ENCODE measurements around the gene CD79A.

CD79A gene

GRCh38 chr19:41918653-41919244 is 41.7 kb downstream of the CD79A start:
- DNase-seq (ENCODE audit: low spot score): no peak

- no peak for DNase-seq (ENCODE audit: low spot score)
Observed at GRCh38 chr19:41919948-41920712, 43.1 kb downstream of the CD79A start.

GRCh38 chr19:41920882-41921576 is 44.0 kb downstream of the CD79A start:
- no peak for DNase-seq (ENCODE audit: low spot score)

- no peak for DNase-seq (ENCODE audit: low spot score)
Observed at GRCh38 chr19:41921577-41922576, 44.8 kb downstream of the CD79A start.

GRCh38 chr19:41922585-41922984 is 45.5 kb downstream of the CD79A start:
- DNase-seq (ENCODE audit: low spot score): no peak

GRCh38 chr19:41923045-41923788 is 46.1 kb downstream of the CD79A start:
- no peak for DNase-seq (ENCODE audit: low spot score)

GRCh38 chr19:41924151-41925145 is 47.4 kb downstream of the CD79A start:
- DNase-seq (ENCODE audit: low spot score): no peak

GRCh38 chr19:41925208-41926003 is 48.3 kb downstream of the CD79A start:
- DNase-seq (ENCODE audit: low spot score): no peak

- no peak for DNase-seq (ENCODE audit: low spot score)
Observed at GRCh38 chr19:41926028-41926762, 49.1 kb downstream of the CD79A start.

GRCh38 chr19:41926763-41927496 is 49.9 kb downstream of the CD79A start:
- DNase-seq (ENCODE audit: low spot score): no peak

GRCh38 chr19:41927497-41928192 is 50.6 kb downstream of the CD79A start:
- no peak for DNase-seq (ENCODE audit: low spot score)

- no peak for DNase-seq (ENCODE audit: low spot score)
Observed at GRCh38 chr19:41928221-41928683, 51.2 kb downstream of the CD79A start, which contains the start of gene ERFL. Gene ERFL, minus strand, starts transcription at chr19:41928449. Its CDS starts 15,530 bp downstream, at chr19:41912919.

GRCh38 chr19:41928754-41929535 is 51.9 kb downstream of the CD79A start:
- DNase-seq (ENCODE audit: low spot score): no peak

- DNase-seq (ENCODE audit: low spot score): no peak
Observed at GRCh38 chr19:41929536-41930071, 52.5 kb downstream of the CD79A start.

- DNase-seq (ENCODE audit: low spot score): no peak
Observed at GRCh38 chr19:41930322-41930722, 53.2 kb downstream of the CD79A start.
